ENCODE results near the gene TAF6.

TAF6 gene

DNA sequence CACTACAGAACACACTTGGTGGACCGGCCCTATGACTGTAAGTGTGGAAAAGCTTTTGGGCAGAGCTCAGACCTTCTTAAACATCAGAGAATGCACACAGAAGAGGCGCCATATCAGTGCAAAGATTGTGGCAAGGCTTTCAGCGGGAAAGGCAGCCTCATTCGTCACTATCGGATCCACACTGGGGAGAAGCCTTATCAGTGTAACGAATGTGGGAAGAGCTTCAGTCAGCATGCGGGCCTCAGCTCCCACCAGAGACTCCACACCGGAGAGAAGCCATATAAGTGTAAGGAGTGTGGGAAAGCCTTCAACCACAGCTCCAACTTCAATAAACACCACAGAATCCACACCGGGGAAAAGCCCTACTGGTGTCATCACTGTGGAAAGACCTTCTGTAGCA lies 55.0 kb downstream of the TAF6 start:
- H3K27ac ChIP-seq: no peak overlapping the region
- H3K4me1 ChIP-seq: no peaks in the 10 kb centered on the region
- TF ChIP-seq, protein P1, sequence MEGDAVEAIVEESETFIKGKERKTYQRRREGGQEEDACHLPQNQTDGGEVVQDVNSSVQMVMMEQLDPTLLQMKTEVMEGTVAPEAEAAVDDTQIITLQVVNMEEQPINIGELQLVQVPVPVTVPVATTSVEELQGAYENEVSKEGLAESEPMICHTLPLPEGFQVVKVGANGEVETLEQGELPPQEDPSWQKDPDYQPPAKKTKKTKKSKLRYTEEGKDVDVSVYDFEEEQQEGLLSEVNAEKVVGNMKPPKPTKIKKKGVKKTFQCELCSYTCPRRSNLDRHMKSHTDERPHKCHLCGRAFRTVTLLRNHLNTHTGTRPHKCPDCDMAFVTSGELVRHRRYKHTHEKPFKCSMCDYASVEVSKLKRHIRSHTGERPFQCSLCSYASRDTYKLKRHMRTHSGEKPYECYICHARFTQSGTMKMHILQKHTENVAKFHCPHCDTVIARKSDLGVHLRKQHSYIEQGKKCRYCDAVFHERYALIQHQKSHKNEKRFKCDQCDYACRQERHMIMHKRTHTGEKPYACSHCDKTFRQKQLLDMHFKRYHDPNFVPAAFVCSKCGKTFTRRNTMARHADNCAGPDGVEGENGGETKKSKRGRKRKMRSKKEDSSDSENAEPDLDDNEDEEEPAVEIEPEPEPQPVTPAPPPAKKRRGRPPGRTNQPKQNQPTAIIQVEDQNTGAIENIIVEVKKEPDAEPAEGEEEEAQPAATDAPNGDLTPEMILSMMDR (IDR thresholded peaks at IDR 0.05): no peak
- no peaks in the 10 kb centered on the region for H3K36me3 ChIP-seq (ENCODE audit: control insufficient read depth, insufficient read depth, low read length)
- no peak overlapping the region for H3K9ac ChIP-seq
- H3K79me2 ChIP-seq: no peaks in the 10 kb centered on the region
- H2AFZ ChIP-seq: no peak overlapping the region
- H3K27me3 ChIP-seq (ENCODE audit: control insufficient read depth, insufficient read depth, low read length): no peaks in the 10 kb centered on the region
- H3K4me3 ChIP-seq (ENCODE audit: low read depth, low read length): no peak overlapping the region
- H3K4me2 ChIP-seq (ENCODE audit: low read length): no peak overlapping the region
- H3K9me3 ChIP-seq (ENCODE audit: control insufficient read depth, low read length): no peaks in the 10 kb centered on the region

DNA sequence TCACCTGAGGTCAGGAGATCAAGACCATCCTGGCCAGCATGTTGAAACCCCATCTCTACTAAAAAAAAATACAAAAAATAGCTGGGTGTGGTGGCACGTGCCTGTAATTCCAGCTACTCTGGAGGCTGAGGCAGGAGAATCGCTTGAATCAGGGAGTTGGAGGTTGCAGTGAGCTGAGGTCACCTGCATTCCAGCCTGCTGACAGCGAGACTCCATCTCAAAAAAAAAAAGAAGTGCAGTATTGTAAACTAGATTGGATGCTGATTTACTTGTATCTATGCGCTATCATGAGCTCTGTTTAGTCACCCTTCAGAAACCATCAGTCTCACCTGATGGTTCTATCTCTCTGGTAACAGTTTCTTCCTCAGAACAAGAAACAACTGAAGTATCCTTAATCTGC lies 55.8 kb downstream of the TAF6 start:
- Histone ChIP-seq H3K27me3 (ENCODE audit: control insufficient read depth, insufficient read depth, low read length) (no peaks in the 10 kb centered on the region), H3K4me1 (no peaks in the 10 kb centered on the region)
- TF ChIP-seq, protein P1 (IDR thresholded peaks at IDR 0.05): no peak

DNA sequence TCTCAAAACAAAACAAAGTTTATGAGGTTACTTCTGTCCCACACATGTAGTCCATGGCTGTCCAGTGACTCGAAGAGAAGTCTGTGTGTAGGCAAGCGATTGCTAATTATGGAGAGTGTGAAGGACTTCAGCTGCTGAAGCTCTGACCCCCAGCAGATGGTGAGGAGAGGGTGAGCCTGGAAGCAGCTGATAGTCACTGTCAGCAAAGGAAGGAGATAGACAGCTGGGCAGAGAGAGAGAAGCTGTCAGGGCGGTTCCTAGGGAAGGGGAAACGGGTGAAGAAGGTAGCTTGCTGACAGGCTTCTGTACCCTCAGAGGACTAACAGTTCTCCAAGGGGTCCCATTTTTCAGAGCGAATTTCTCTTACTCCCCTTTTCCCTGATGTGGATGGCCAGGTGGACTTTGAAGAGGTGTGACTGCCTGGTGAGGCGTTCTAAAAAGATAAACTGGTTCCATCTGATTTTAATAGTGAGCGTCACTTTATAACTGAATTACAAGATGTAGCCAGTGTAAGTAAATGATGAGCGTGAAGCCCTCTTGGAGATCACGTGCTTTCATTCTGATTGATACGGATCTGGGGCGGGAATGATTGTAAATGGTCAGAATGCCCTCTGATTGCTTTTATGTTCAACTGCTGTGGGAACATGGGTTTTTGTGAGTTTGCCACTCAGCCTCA lies 57.5 kb downstream of the TAF6 start:
- no peak overlapping the region for H3K4me2 ChIP-seq (ENCODE audit: low read length)
- H2AFZ ChIP-seq: no peak overlapping the region
- no peaks in the 10 kb centered on the region for H3K4me1 ChIP-seq
- H3K27ac ChIP-seq: no peak overlapping the region
- no peaks in the 10 kb centered on the region for H3K27me3 ChIP-seq (ENCODE audit: control insufficient read depth, insufficient read depth, low read length)
- no peak overlapping the region for H3K4me3 ChIP-seq (ENCODE audit: low read depth, low read length)
- no peaks in the 10 kb centered on the region for H3K36me3 ChIP-seq (ENCODE audit: control insufficient read depth, insufficient read depth, low read length)
- TF ChIP-seq, protein P1 (IDR thresholded peaks at IDR 0.05): no peak
- H3K9me3 ChIP-seq (ENCODE audit: control insufficient read depth, low read length): no peaks in the 10 kb centered on the region
- peaks cover 3% of the 10 kb centered on the region for H3K79me2 ChIP-seq
- H3K9ac ChIP-seq: no peak overlapping the region

More for the DNA sequence above, 55.8 kb downstream of the TAF6 start:
- H3K9ac ChIP-seq: no peak overlapping the region
- H3K79me2 ChIP-seq: peaks cover 3% of the 10 kb centered on the region
- no peak overlapping the region for H3K4me2 ChIP-seq (ENCODE audit: low read length)
- no peaks in the 10 kb centered on the region for H3K9me3 ChIP-seq (ENCODE audit: control insufficient read depth, low read length)
- H2AFZ ChIP-seq: no peak overlapping the region
- no peak overlapping the region for H3K4me3 ChIP-seq (ENCODE audit: low read depth, low read length)
- H3K27ac ChIP-seq: no peak overlapping the region
- no peaks in the 10 kb centered on the region for H3K36me3 ChIP-seq (ENCODE audit: control insufficient read depth, insufficient read depth, low read length)

DNA sequence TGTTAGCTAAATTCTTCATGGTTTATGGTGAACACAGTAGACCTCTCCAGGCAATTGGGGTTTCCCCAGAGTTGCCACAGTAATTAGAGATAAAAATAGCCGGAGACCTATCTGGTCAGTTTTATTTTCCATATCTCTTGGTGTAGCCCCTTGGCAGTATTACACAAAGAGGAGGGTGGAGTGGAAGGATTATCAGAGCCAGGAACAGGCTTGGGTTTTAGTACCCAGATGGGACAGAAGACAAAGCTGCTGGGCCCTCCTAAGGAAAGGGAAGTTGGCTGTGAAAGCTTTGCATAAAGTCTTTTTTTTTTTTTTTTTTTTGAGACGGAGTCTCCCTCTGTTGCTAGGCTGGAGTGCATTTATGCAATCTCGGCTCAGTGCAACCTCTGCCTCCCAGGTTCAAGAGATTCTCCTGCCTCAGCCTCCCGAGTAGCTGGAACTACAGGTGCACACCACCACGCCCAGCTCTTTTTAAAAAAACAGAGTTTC lies 59.9 kb downstream of the TAF6 start:
- Histone ChIP-seq H3K9me3 (ENCODE audit: control insufficient read depth, low read length) (no peaks in the 10 kb centered on the region), H2AFZ (no peak overlapping the region), H3K36me3 (ENCODE audit: control insufficient read depth, insufficient read depth, low read length) (no peaks in the 10 kb centered on the region), H3K27me3 (ENCODE audit: control insufficient read depth, insufficient read depth, low read length) (no peaks in the 10 kb centered on the region), H3K79me2 (peaks cover 4% of the 10 kb centered on the region), H3K4me3 (ENCODE audit: low read depth, low read length) (no peak overlapping the region), H3K27ac (peak overlapping the region; percentile 1), H3K4me2 (ENCODE audit: low read length) (no peak overlapping the region), H3K9ac (no peak overlapping the region), H3K4me1 (no peaks in the 10 kb centered on the region)
- TF ChIP-seq, protein P1 (IDR thresholded peaks at IDR 0.05): no peak
